HG02763 (cell line): ENCODE data around the gene LKAAEAR1.

Source experiments
- ATAC-seq: cut with Tn5 transposase; IDR thresholded peaks from one replicate; pipeline ENCODE4 v1.9.1; 2021; ENCODE audit warnings: mild to moderate bottlenecking, moderate library complexity; ENCODE audit not compliant: unreplicated experiment

Gene LKAAEAR1

DNA sequence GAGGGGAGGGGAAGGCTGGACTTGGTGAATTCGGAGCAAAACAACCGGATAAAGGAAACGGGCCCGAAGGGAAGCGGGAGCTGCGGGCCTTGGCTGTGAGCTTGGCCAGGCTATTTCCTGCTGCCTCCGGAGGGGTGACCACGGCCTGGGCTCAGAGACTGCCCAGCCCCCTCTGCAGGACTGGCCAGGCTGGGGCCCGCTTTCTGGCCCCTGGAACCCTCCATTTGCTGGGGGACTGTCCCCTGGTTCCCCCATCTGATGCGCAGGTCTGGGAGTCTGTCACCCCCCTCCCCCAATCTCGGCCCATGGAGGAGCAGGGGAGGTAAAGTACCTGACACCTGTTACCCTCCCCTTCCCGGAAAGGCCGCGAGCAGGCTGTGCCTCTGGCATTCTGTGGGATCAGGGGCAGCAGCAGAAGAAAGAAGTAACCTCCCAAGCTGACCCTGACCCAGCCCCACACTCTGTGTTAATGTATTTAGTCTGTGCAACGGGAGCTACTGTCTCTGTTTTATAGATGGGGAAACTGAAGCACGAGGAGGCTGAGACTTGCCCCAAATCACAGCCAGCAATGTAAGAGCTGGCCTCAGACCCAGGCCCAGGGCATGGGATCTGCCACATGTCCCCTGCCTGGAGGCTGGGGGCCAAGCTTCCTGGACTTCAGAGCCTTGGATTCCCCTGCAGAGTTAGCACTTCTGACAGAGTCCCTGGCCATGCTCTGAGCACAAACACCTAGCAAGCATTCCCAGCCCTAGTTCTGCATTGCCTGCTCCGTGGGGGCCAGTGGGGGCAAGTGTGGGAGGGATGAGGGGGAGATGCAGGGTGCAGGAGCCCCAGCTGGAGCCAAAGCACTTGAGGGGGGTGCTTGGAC lies 44.7 kb downstream of the LKAAEAR1 start:
- ATAC-seq: no peak

- ATAC-seq: peak; percentile 50
These were observed 45.5 kb downstream of the LKAAEAR1 start for GRCh38 chr20:64038565-64039292.

- ATAC-seq: no peak
These were observed 46.0 kb downstream of the LKAAEAR1 start for GRCh38 chr20:64038224-64038564.

- ATAC-seq: peak; percentile 1
These were observed 46.5 kb downstream of the LKAAEAR1 start for GRCh38 chr20:64037498-64038213.

DNA sequence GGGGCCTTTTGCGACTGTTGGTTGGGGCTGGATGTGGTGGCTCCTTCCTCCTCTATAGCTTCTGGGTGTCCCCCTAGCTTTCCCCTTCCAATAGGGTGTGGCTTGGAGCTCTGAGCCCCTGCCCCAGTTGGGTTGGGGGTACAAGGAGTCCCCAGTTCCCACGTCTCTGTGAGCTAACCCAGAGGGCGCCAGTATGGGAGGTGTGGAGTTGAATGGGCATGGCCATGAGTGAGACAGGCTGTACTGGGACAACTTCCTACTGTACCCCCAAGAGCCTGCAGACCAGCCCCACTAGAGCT lies 47.0 kb downstream of the LKAAEAR1 start:
- ATAC-seq: no peak

GRCh38 chr20:64036346-64037198 lies 47.6 kb downstream of the LKAAEAR1 start:
- ATAC-seq: no peak

- no peak for ATAC-seq
These were observed 48.3 kb downstream of the LKAAEAR1 start, which contains the start of gene C20orf204 for GRCh38 chr20:64035933-64036345. Gene C20orf204, plus strand, starts transcription at chr20:64036182. Its CDS starts 142 bp downstream, at chr20:64036324.

DNA sequence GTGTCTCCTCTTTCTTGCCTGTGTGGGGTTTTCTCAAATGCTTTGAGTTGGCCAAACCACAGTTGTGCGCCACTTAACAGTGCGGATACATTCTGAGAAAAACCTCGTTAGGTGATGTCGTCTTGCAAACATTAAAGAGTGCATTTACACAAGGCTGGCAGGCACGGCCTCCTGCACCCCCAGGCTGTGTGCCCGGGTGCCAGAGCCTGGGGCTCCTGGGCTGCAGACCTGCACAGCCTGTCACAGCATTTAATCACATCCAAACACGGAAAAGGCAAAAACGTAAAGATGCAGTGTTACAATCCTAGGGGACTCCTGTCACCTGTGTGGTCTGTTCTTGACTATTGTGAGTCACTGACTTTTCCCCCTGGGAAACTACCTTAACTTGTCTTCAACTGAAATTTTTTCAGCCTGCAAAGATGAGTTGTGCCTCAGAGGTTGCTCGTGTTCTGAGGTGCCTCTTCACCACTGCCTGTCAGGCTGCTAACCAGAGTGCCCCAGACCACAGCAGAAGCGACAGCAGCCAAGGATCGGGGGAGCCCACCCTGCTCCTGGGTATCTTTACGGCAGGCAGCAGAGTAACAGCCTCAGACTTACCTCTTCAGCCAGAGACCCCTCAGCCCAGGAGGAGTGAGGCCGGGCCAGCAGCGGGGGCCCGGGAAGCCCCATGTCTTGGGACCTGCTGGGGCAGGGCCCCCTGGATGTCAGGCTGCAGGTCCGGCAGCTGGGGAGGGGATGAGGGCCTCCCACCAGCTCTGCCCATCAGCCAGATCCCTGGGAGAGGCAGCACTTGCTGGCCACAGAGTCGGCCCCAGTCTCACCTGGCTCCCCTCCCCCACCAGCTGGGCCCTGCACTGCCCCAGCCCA lies 48.9 kb downstream of the LKAAEAR1 start:
- ATAC-seq: no peak

DNA sequence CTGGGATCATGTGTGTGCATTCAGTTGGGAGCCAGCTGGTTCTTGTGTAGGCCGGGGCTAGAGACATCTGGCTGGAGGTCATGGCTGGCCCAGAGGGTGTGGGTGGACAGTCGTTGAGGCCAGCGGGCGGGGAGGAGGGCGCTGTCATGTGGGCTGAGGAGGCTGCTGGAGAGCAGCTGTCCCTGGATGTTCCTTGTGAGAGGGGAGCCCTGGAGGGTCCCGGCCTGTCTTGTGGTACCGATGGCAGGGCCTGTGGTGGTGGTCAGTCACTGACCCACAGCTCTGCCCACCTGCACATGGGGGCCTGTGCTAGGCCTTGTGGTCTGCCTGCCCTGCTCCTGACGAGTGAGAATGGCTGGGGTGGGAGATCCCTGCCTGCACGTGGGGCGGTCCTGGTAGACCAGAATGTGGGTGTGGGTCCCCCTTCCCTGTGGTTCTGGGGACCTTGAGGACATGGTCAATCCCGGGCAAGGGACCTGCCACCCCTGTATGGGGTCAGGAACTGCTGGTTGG lies 50.2 kb downstream of the LKAAEAR1 start:
- ATAC-seq: no peak
